ENCODE results near the gene C1orf116.

DNA sequence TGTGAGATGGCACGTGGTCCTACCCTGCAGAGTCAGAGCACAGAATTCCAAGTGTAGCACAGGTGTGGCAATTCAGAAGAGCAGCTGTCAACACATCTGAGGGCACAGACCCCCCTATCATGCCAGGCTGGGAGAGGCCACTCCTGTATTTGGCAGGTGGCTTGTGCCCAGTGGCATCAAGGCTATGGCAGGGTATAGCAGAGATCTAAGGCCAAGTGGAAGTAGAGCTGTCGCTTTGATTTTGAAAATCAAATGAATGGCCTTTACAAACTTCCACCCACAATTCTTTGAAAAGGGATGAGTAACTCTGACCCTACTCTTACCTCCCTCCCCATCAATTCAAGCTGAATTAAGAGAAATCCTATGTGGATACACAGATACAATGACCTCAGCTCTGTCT lies 13.4 kb downstream of the C1orf116 start:
- TF ChIP-seq CTCF (IDR thresholded peaks at IDR 0.05) (no peak), ZNF121 (CRISPR knock-in tag; IDR thresholded peaks at IDR 0.05) (no peak), SP1 (CRISPR knock-in tag; conservative IDR thresholded peaks at IDR 0.05) (no peak), NFE2L1 (CRISPR knock-in tag; IDR thresholded peaks at IDR 0.05) (no peak), TCF7 (CRISPR knock-in tag; IDR thresholded peaks at IDR 0.05; ENCODE audit: low read depth) (no peak), ZNF416 (CRISPR knock-in tag; IDR thresholded peaks at IDR 0.05) (no peak), ZNF232 (CRISPR knock-in tag; IDR thresholded peaks at IDR 0.05) (no peak), ZBTB21 (CRISPR knock-in tag; IDR thresholded peaks at IDR 0.05; ENCODE audit: borderline replicate concordance) (no peak)
- TF ChIP-seq, protein P1, sequence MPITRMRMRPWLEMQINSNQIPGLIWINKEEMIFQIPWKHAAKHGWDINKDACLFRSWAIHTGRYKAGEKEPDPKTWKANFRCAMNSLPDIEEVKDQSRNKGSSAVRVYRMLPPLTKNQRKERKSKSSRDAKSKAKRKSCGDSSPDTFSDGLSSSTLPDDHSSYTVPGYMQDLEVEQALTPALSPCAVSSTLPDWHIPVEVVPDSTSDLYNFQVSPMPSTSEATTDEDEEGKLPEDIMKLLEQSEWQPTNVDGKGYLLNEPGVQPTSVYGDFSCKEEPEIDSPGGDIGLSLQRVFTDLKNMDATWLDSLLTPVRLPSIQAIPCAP (CRISPR knock-in tag; IDR thresholded peaks at IDR 0.05), result no peak
- TF ChIP-seq, protein P2, sequence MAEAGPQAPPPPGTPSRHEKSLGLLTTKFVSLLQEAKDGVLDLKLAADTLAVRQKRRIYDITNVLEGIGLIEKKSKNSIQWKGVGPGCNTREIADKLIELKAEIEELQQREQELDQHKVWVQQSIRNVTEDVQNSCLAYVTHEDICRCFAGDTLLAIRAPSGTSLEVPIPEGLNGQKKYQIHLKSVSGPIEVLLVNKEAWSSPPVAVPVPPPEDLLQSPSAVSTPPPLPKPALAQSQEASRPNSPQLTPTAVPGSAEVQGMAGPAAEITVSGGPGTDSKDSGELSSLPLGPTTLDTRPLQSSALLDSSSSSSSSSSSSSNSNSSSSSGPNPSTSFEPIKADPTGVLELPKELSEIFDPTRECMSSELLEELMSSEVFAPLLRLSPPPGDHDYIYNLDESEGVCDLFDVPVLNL (CRISPR knock-in tag; IDR thresholded peaks at IDR 0.05; ENCODE audit: borderline replicate concordance, low read depth), result no peak
- TF ChIP-seq, protein P3, sequence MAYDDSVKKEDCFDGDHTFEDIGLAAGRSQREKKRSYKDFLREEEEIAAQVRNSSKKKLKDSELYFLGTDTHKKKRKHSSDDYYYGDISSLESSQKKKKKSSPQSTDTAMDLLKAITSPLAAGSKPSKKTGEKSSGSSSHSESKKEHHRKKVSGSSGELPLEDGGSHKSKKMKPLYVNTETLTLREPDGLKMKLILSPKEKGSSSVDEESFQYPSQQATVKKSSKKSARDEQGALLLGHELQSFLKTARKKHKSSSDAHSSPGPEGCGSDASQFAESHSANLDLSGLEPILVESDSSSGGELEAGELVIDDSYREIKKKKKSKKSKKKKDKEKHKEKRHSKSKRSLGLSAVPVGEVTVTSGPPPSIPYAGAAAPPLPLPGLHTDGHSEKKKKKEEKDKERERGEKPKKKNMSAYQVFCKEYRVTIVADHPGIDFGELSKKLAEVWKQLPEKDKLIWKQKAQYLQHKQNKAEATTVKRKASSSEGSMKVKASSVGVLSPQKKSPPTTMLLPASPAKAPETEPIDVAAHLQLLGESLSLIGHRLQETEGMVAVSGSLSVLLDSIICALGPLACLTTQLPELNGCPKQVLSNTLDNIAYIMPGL (CRISPR knock-in tag; IDR thresholded peaks at IDR 0.05), result no peak
- TF ChIP-seq, protein P4, sequence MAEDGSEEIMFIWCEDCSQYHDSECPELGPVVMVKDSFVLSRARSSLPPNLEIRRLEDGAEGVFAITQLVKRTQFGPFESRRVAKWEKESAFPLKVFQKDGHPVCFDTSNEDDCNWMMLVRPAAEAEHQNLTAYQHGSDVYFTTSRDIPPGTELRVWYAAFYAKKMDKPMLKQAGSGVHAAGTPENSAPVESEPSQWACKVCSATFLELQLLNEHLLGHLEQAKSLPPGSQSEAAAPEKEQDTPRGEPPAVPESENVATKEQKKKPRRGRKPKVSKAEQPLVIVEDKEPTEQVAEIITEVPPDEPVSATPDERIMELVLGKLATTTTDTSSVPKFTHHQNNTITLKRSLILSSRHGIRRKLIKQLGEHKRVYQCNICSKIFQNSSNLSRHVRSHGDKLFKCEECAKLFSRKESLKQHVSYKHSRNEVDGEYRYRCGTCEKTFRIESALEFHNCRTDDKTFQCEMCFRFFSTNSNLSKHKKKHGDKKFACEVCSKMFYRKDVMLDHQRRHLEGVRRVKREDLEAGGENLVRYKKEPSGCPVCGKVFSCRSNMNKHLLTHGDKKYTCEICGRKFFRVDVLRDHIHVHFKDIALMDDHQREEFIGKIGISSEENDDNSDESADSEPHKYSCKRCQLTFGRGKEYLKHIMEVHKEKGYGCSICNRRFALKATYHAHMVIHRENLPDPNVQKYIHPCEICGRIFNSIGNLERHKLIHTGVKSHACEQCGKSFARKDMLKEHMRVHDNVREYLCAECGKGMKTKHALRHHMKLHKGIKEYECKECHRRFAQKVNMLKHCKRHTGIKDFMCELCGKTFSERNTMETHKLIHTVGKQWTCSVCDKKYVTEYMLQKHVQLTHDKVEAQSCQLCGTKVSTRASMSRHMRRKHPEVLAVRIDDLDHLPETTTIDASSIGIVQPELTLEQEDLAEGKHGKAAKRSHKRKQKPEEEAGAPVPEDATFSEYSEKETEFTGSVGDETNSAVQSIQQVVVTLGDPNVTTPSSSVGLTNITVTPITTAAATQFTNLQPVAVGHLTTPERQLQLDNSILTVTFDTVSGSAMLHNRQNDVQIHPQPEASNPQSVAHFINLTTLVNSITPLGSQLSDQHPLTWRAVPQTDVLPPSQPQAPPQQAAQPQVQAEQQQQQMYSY (CRISPR knock-in tag; IDR thresholded peaks at IDR 0.05), result no peak
